ENCODE measurements around the gene CREBZF. TPM values are rescaled to one million over a fixed set of nuclear protein-coding genes. Genes with fewer than 3 reads are reported as not detected.

CREBZF gene, protein sequence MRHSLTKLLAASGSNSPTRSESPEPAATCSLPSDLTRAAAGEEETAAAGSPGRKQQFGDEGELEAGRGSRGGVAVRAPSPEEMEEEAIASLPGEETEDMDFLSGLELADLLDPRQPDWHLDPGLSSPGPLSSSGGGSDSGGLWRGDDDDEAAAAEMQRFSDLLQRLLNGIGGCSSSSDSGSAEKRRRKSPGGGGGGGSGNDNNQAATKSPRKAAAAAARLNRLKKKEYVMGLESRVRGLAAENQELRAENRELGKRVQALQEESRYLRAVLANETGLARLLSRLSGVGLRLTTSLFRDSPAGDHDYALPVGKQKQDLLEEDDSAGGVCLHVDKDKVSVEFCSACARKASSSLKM
- total RNA-seq (40.3 and 41.1 TPM in 2 replicates), polyA plus RNA-seq (12.6 and 20.5 TPM in 2 replicates), polyA minus RNA-seq (ENCODE audit: low replicate concordance) (0.98 and 1.7 TPM in 2 replicates)
- 10.8 and 13.0 TPM in 2 replicates for polyA plus RNA-seq (2012)

- peak within 1 kb of the TSS; percentile 99 for H3K9ac ChIP-seq (ENCODE audit: insufficient read depth, low read length)
- H3K4me2 ChIP-seq (ENCODE audit: extremely low read depth, insufficient read depth, low read length), result peak within 1 kb of the TSS; percentile 76
- peak; percentile 91 to 97 for DNase-seq (ENCODE audit: low read depth in 2 of 2)
- H3K4me1 ChIP-seq (ENCODE audit: control insufficient read depth, extremely low read depth, insufficient read depth, low read length), result peaks cover 3% of the 10 kb centered on the region
- H3K27ac ChIP-seq (ENCODE audit: insufficient read depth, low read length), result peak within 1 kb of the TSS; percentile 97
- peak within 1 kb of the TSS; percentile 51 for H2AFZ ChIP-seq (ENCODE audit: low read length)
- no peaks in the 10 kb centered on the region for H3K27me3 ChIP-seq (ENCODE audit: control insufficient read depth, insufficient read depth, low read length)
- H3K79me2 ChIP-seq (ENCODE audit: control insufficient read depth, insufficient read depth, low read length), result peaks cover 45% of the 10 kb centered on the region
- no peaks in the 10 kb centered on the region for H3K9me3 ChIP-seq (ENCODE audit: control insufficient read depth, insufficient read depth, low read depth, low read length)
- TF ChIP-seq EZH2 (IDR thresholded peaks at IDR 0.05; ENCODE audit: low read length, missing control alignments), result no peak
- TF ChIP-seq, protein P1, sequence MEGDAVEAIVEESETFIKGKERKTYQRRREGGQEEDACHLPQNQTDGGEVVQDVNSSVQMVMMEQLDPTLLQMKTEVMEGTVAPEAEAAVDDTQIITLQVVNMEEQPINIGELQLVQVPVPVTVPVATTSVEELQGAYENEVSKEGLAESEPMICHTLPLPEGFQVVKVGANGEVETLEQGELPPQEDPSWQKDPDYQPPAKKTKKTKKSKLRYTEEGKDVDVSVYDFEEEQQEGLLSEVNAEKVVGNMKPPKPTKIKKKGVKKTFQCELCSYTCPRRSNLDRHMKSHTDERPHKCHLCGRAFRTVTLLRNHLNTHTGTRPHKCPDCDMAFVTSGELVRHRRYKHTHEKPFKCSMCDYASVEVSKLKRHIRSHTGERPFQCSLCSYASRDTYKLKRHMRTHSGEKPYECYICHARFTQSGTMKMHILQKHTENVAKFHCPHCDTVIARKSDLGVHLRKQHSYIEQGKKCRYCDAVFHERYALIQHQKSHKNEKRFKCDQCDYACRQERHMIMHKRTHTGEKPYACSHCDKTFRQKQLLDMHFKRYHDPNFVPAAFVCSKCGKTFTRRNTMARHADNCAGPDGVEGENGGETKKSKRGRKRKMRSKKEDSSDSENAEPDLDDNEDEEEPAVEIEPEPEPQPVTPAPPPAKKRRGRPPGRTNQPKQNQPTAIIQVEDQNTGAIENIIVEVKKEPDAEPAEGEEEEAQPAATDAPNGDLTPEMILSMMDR (conservative IDR thresholded peaks at IDR 0.05 in 1 of 2, IDR thresholded peaks at IDR 0.05 in 1 of 2; ENCODE audit: low read depth in 1 of 2, low read length in 2 of 2), result peak in 1 of 2 donors; percentile 1
- peaks cover 2% of the 10 kb centered on the region for H3K36me3 ChIP-seq (ENCODE audit: control insufficient read depth, insufficient read depth, low read length)
- peak within 1 kb of the TSS; percentile 62 to 96 (median 92) for H3K4me3 ChIP-seq (replicated peaks in 1 of 4; ENCODE audit: control extremely low read depth in 1 of 4, insufficient read depth in 1 of 4, low read depth in 3 of 4, low read length in 4 of 4)
- peaks cover 6% of the 10 kb centered on the region for H4K20me1 ChIP-seq (ENCODE audit: control insufficient read depth, extremely low read depth, insufficient read depth, low read length)
Measured at GRCh38 chr11:85664615-85665481, at the start of gene CREBZF. CREBZF (minus strand) TSS chr11:85665129; CDS start chr11:85664875, 254 bp downstream.

- peak in 1 of 2 donors; percentile 52 for DNase-seq (ENCODE audit: low read depth in 2 of 2)
- no peak overlapping the region for H3K27ac ChIP-seq (ENCODE audit: insufficient read depth, low read length)
- TF ChIP-seq EZH2 (IDR thresholded peaks at IDR 0.05; ENCODE audit: low read length, missing control alignments), result no peak
- peaks cover 7% of the 10 kb centered on the region for H3K36me3 ChIP-seq (ENCODE audit: control insufficient read depth, insufficient read depth, low read length)
- H3K9me3 ChIP-seq (ENCODE audit: control insufficient read depth, insufficient read depth, low read depth, low read length), result no peaks in the 10 kb centered on the region
- H2AFZ ChIP-seq (ENCODE audit: low read length), result no peak overlapping the region
- peaks cover 44% of the 10 kb centered on the region for H3K79me2 ChIP-seq (ENCODE audit: control insufficient read depth, insufficient read depth, low read length)
- H3K4me2 ChIP-seq (ENCODE audit: extremely low read depth, insufficient read depth, low read length), result no peak overlapping the region
- no peak overlapping the region for H3K4me3 ChIP-seq (replicated peaks in 1 of 4; ENCODE audit: control extremely low read depth in 1 of 4, insufficient read depth in 1 of 4, low read depth in 3 of 4, low read length in 4 of 4)
- H4K20me1 ChIP-seq (ENCODE audit: control insufficient read depth, extremely low read depth, insufficient read depth, low read length), result no peaks in the 10 kb centered on the region
- no peaks in the 10 kb centered on the region for H3K27me3 ChIP-seq (ENCODE audit: control insufficient read depth, insufficient read depth, low read length)
- H3K4me1 ChIP-seq (ENCODE audit: control insufficient read depth, extremely low read depth, insufficient read depth, low read length), result peaks cover 6% of the 10 kb centered on the region
- no peak overlapping the region for H3K9ac ChIP-seq (ENCODE audit: insufficient read depth, low read length)
Measured at GRCh38 chr11:85712953-85713352, 48.0 kb upstream of the CREBZF start.

GRCh38 chr11:85710917-85711316 is 46.0 kb upstream of the CREBZF start:
- Histone ChIP-seq H3K27ac (ENCODE audit: insufficient read depth, low read length) (no peak overlapping the region), H3K79me2 (ENCODE audit: control insufficient read depth, insufficient read depth, low read length) (peaks cover 24% of the 10 kb centered on the region), H3K9me3 (ENCODE audit: control insufficient read depth, insufficient read depth, low read depth, low read length) (no peaks in the 10 kb centered on the region), H3K4me2 (ENCODE audit: extremely low read depth, insufficient read depth, low read length) (peak overlapping the region; percentile 32), H4K20me1 (ENCODE audit: control insufficient read depth, extremely low read depth, insufficient read depth, low read length) (no peaks in the 10 kb centered on the region), H3K4me1 (ENCODE audit: control insufficient read depth, extremely low read depth, insufficient read depth, low read length) (peaks cover 8% of the 10 kb centered on the region), H3K36me3 (ENCODE audit: control insufficient read depth, insufficient read depth, low read length) (peaks cover 9% of the 10 kb centered on the region), H3K9ac (ENCODE audit: insufficient read depth, low read length) (no peak overlapping the region), H2AFZ (ENCODE audit: low read length) (no peak overlapping the region), H3K27me3 (ENCODE audit: control insufficient read depth, insufficient read depth, low read length) (no peaks in the 10 kb centered on the region), H3K4me3 (replicated peaks in 1 of 4; ENCODE audit: control extremely low read depth in 1 of 4, insufficient read depth in 1 of 4, low read depth in 3 of 4, low read length in 4 of 4) (no peak overlapping the region)
- peak in 1 of 2 donors; percentile 47 for DNase-seq (ENCODE audit: low read depth in 2 of 2)
- TF ChIP-seq, protein P1 (conservative IDR thresholded peaks at IDR 0.05 in 1 of 2, IDR thresholded peaks at IDR 0.05 in 1 of 2; ENCODE audit: low read depth in 1 of 2, low read length in 2 of 2), result no peak
- no peak for TF ChIP-seq EZH2 (IDR thresholded peaks at IDR 0.05; ENCODE audit: low read length, missing control alignments)

Measured in fibroblast of lung (primary cell).